ENCODE data around the gene KCNMA1.

Gene KCNMA1

DNA sequence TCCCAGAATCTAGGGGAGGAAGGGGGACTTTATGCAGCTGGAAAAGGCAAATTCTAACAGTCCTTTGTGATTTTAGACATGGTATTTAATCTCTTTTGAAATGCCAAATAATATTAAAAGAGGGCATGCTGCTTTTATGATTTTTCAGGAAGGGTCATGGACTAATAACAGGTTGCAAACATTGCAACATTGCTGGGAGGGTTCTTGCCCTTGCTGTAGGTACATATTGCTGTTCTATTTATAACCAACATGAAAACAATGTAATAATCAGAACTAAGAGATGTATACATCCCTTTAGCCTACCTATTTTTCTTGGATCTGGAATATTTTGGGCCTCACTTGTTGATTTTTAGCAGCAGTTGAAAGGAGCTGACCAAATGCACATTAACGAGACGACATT is 411.6 kb downstream of the KCNMA1 start:
- H3K4me3 ChIP-seq (ENCODE audit: low read depth, low read length), result no peak overlapping the region
- TF ChIP-seq, protein P1, sequence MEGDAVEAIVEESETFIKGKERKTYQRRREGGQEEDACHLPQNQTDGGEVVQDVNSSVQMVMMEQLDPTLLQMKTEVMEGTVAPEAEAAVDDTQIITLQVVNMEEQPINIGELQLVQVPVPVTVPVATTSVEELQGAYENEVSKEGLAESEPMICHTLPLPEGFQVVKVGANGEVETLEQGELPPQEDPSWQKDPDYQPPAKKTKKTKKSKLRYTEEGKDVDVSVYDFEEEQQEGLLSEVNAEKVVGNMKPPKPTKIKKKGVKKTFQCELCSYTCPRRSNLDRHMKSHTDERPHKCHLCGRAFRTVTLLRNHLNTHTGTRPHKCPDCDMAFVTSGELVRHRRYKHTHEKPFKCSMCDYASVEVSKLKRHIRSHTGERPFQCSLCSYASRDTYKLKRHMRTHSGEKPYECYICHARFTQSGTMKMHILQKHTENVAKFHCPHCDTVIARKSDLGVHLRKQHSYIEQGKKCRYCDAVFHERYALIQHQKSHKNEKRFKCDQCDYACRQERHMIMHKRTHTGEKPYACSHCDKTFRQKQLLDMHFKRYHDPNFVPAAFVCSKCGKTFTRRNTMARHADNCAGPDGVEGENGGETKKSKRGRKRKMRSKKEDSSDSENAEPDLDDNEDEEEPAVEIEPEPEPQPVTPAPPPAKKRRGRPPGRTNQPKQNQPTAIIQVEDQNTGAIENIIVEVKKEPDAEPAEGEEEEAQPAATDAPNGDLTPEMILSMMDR (IDR thresholded peaks at IDR 0.05; ENCODE audit: low read depth, low read length), result no peak
- DNase-seq (ENCODE audit: low read depth, low spot score), result no peak
- in situ Hi-C loops (cut with HindIII; ENCODE audit: low sequenced_read_pairs), result no loop called here

DNA sequence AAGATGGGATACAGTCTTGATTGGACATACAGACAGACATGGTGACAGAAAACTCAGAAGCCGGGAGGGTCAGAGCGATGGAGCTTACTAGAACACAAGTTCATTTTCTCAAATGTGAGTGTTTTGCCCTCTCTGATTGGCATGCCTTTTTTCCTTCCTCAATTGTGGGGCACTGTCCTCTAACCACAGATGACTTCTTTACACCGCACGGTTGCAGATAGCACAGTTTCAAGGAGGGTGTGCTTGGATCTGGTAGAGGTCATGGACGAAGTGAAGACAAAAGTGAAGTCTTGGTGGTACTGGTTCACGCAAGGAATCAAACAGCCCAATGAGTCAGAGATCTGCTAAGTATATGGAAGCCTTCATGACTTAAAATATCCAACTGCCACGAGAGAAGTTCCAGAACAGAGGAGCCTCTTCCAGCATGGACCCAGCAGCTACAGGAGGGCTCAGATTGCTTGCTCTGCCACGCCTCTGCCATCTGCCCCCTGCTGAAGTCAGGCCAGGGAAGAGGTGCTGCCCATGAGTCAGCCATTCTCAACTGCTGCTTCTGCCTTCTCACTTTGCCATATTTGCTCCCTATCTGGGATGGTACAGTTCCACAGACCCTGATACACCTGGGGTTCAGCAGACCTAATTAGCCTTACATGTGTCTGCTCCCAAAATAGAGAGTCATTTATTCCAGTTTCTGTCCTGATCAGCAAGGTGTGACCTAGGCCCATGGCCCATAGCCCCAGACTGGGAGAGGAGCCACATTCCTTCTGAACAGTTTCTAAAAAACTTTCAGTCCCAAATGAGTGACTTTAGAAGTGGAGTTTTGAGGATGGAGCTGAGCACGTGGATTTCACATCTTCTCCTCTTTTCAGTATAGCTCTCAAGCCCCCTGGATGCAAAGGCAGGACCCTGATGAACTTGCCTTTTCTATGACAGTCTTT is 413.8 kb downstream of the KCNMA1 start:
- in situ Hi-C loops (cut with HindIII; ENCODE audit: low sequenced_read_pairs), result no loop called here
- H3K4me3 ChIP-seq (ENCODE audit: low read depth, low read length), result no peak overlapping the region
- TF ChIP-seq, protein P1 (IDR thresholded peaks at IDR 0.05; ENCODE audit: low read depth, low read length), result no peak
- no peak for DNase-seq (ENCODE audit: low read depth, low spot score)

DNA sequence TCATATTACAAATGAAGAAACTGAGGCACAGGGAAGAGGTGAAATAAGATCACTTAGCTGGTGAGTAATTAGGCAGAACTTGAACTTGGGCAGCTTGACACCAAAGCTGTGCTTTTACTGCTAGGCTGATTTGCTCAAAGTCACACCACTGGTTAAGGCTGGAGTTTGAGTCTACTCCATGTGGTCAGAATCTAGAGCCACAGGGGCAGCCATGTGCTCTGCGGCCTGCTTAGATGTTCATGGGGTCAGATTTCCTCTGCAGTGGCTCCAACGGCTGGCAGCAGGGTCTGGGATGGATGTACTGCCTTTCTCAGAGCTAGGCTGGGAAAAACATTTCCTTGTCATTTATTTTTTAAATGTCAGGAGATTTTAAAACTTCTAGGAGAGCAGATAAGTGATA is 417.5 kb downstream of the KCNMA1 start:
- no peak for DNase-seq (ENCODE audit: low read depth, low spot score)
- in situ Hi-C loops (cut with HindIII; ENCODE audit: low sequenced_read_pairs), result no loop called here
- H3K4me3 ChIP-seq (ENCODE audit: low read depth, low read length), result no peak overlapping the region
- TF ChIP-seq, protein P1 (IDR thresholded peaks at IDR 0.05; ENCODE audit: low read depth, low read length), result no peak

DNA sequence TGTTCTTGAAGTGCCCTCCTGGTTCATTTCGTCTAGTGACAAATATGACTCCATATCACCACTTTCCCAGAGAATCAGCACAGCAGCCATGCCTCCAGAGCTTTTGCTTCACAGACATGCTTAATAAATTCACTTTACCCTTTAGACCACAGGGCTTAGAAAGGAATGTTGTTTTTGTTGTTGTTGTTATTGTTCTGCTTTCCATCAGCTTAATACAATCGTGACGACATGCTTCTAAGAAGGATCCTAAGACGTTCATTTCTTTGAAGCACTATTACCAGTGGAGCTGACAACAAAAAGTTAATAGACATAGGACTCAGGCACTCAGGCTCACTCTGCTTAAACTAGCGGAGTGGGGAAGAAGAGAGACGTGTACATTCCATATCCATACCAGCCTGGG is 418.6 kb downstream of the KCNMA1 start:
- H3K4me3 ChIP-seq (ENCODE audit: low read depth, low read length), result no peak overlapping the region
- TF ChIP-seq, protein P1 (IDR thresholded peaks at IDR 0.05; ENCODE audit: low read depth, low read length), result no peak
- in situ Hi-C loops (cut with HindIII; ENCODE audit: low sequenced_read_pairs), result no loop called here
- DNase-seq (ENCODE audit: low read depth, low spot score), result no peak

DNA sequence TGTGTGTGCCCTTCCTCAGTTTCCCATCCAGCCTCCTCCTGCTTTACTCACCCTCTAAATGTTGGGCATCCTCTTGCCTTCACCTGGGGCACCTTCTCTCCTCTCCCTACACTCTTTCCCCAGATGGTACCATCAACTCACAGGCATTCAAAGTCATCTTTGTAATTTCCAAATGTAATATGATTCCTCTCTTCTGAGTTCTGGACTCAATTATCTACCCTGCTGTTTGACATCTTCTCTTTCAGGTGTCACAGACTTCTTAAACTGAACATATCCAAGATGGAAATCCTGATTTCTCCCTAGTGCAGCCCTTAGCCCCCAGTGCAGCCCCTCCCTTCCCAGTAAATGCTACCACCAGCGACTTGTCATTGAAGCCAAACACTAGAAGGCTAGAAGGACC is 422.8 kb downstream of the KCNMA1 start:
- DNase-seq (ENCODE audit: low read depth, low spot score), result no peak
- TF ChIP-seq, protein P1 (IDR thresholded peaks at IDR 0.05; ENCODE audit: low read depth, low read length), result no peak
- H3K4me3 ChIP-seq (ENCODE audit: low read depth, low read length), result no peak overlapping the region
- in situ Hi-C loops (cut with HindIII; ENCODE audit: low sequenced_read_pairs), result no loop called here

DNA sequence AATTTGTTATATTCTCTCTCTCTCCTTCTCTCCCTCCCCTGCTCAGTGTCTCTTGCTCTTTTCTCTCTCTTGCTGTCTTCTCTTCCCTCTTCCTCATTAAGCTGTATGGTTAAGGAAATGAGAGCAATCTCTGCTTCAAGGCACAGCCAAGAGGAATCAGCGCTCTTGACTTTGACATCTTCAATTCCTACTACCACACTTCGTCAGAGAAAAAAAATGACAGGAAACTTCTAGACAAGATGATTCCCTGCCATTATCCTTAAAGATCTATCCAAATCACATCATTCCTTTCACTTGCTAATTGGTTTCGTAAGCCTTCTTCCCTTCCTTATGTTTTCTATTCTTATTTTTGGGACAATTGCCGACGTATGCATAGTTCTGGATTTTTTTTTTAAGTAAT is 425.0 kb downstream of the KCNMA1 start:
- DNase-seq (ENCODE audit: low read depth, low spot score), result no peak
- TF ChIP-seq, protein P1 (IDR thresholded peaks at IDR 0.05; ENCODE audit: low read depth, low read length), result no peak
- no peak overlapping the region for H3K4me3 ChIP-seq (ENCODE audit: low read depth, low read length)
- in situ Hi-C loops (cut with HindIII; ENCODE audit: low sequenced_read_pairs), result no loop called here
